Activated T-helper 17 cell treated with anti-CD3 and anti-CD28 coated beads, Interleukin-2, amount 50 U/mL, for 72 hours (primary cell): ENCODE results near the gene PRDM15. TPM values are rescaled to one million over a fixed set of nuclear protein-coding genes. Genes with fewer than 3 reads are reported as not detected.

ENCODE experiments used
- ATAC-seq: fragments of 150-1000 bp; cut with Tn5 transposase; replicated peaks from 2 replicates; pipeline ENCODE4 v1.10.0; 2021; ENCODE audit warnings: mild to moderate bottlenecking, moderate library complexity
- H3K27ac Mint-ChIP-seq: one replicate; pipeline ENCODE4 v1.8.0; 2022; ENCODE audit warnings: mixed read lengths
- H3K27me3 Mint-ChIP-seq: one replicate; pipeline ENCODE4 v1.8.0; 2022; ENCODE audit warnings: mixed read lengths
- H3K36me3 Mint-ChIP-seq: one replicate; pipeline ENCODE4 v1.8.0; 2022; ENCODE audit warnings: low read depth, mild to moderate bottlenecking, mixed read lengths
- H3K4me1 Mint-ChIP-seq: one replicate; pipeline ENCODE4 v1.8.0; 2022; ENCODE audit warnings: mixed read lengths
- H3K4me3 Mint-ChIP-seq: one replicate; pipeline ENCODE4 v1.8.0; 2022; ENCODE audit warnings: mild to moderate bottlenecking, mixed read lengths
- H3K9me3 Mint-ChIP-seq: one replicate; pipeline ENCODE4 v1.8.0; 2022; ENCODE audit warnings: mixed read lengths
- total RNA-seq, 2 donors: library from RNA; stranded (reverse); gene quantifications; one replicate each; pipeline ENCODE4 v1.2.3, GENCODE V29; 2022

Gene PRDM15
- total RNA-seq, 2 donors from 2014 or later = 17.1 to 17.6 TPM

GRCh38 chr21:41827951-41828883 is 50.9 kb downstream of the PRDM15 start:
- no peaks in the 10 kb centered on the region for H3K27me3 Mint-ChIP-seq
- H3K4me1 Mint-ChIP-seq = no peaks in the 10 kb centered on the region
- no peaks in the 10 kb centered on the region for H3K9me3 Mint-ChIP-seq
- no peak for ATAC-seq
- no peak overlapping the region for H3K4me3 Mint-ChIP-seq
- H3K36me3 Mint-ChIP-seq = peaks cover 33% of the 10 kb centered on the region
- H3K27ac Mint-ChIP-seq = no peak overlapping the region

- Mint-ChIP-seq H3K27ac (no peak overlapping the region), H3K27me3 (no peaks in the 10 kb centered on the region), H3K36me3 (peaks cover 48% of the 10 kb centered on the region), H3K9me3 (no peaks in the 10 kb centered on the region), H3K4me1 (no peaks in the 10 kb centered on the region), H3K4me3 (no peak overlapping the region)
- ATAC-seq = no peak
These were observed 53.3 kb downstream of the PRDM15 start for GRCh38 chr21:41825881-41826280.

- H3K4me1 Mint-ChIP-seq = no peaks in the 10 kb centered on the region
- H3K4me3 Mint-ChIP-seq = no peak overlapping the region
- H3K27me3 Mint-ChIP-seq = no peaks in the 10 kb centered on the region
- peaks cover 51% of the 10 kb centered on the region for H3K36me3 Mint-ChIP-seq
- ATAC-seq = no peak
- H3K27ac Mint-ChIP-seq = no peak overlapping the region
- H3K9me3 Mint-ChIP-seq = no peaks in the 10 kb centered on the region
These were observed 53.9 kb downstream of the PRDM15 start for GRCh38 chr21:41825216-41825615.

GRCh38 chr21:41824466-41825207 is 54.5 kb downstream of the PRDM15 start:
- Mint-ChIP-seq H3K36me3 (peaks cover 57% of the 10 kb centered on the region), H3K27ac (no peak overlapping the region), H3K27me3 (no peaks in the 10 kb centered on the region), H3K4me1 (no peaks in the 10 kb centered on the region), H3K4me3 (no peak overlapping the region), H3K9me3 (no peaks in the 10 kb centered on the region)
- ATAC-seq = no peak

- no peak overlapping the region for H3K27ac Mint-ChIP-seq
- no peaks in the 10 kb centered on the region for H3K9me3 Mint-ChIP-seq
- no peak overlapping the region for H3K4me3 Mint-ChIP-seq
- peaks cover 64% of the 10 kb centered on the region for H3K36me3 Mint-ChIP-seq
- no peak for ATAC-seq
- no peaks in the 10 kb centered on the region for H3K27me3 Mint-ChIP-seq
- H3K4me1 Mint-ChIP-seq = no peaks in the 10 kb centered on the region
These were observed 55.2 kb downstream of the PRDM15 start for GRCh38 chr21:41823906-41824305.

GRCh38 chr21:41823166-41823565 is 56.0 kb downstream of the PRDM15 start:
- Mint-ChIP-seq H3K36me3 (peaks cover 66% of the 10 kb centered on the region), H3K4me3 (no peak overlapping the region), H3K4me1 (no peaks in the 10 kb centered on the region), H3K9me3 (no peaks in the 10 kb centered on the region), H3K27me3 (no peaks in the 10 kb centered on the region), H3K27ac (no peak overlapping the region)
- no peak for ATAC-seq

GRCh38 chr21:41821756-41822431 is 57.2 kb downstream of the PRDM15 start:
- H3K36me3 Mint-ChIP-seq = peaks cover 72% of the 10 kb centered on the region
- H3K4me1 Mint-ChIP-seq = no peaks in the 10 kb centered on the region
- H3K27ac Mint-ChIP-seq = peak overlapping the region; percentile 59
- H3K4me3 Mint-ChIP-seq = no peak overlapping the region
- ATAC-seq = no peak
- no peaks in the 10 kb centered on the region for H3K27me3 Mint-ChIP-seq
- no peaks in the 10 kb centered on the region for H3K9me3 Mint-ChIP-seq

- peaks cover 71% of the 10 kb centered on the region for H3K36me3 Mint-ChIP-seq
- no peaks in the 10 kb centered on the region for H3K27me3 Mint-ChIP-seq
- no peaks in the 10 kb centered on the region for H3K4me1 Mint-ChIP-seq
- H3K4me3 Mint-ChIP-seq = no peak overlapping the region
- ATAC-seq = no peak
- no peak overlapping the region for H3K27ac Mint-ChIP-seq
- no peaks in the 10 kb centered on the region for H3K9me3 Mint-ChIP-seq
These were observed 57.9 kb downstream of the PRDM15 start for GRCh38 chr21:41821081-41821755.

GRCh38 chr21:41820384-41821080 is 58.6 kb downstream of the PRDM15 start:
- no peaks in the 10 kb centered on the region for H3K27me3 Mint-ChIP-seq
- peaks cover 68% of the 10 kb centered on the region for H3K36me3 Mint-ChIP-seq
- no peak overlapping the region for H3K4me3 Mint-ChIP-seq
- no peak overlapping the region for H3K27ac Mint-ChIP-seq
- H3K9me3 Mint-ChIP-seq = no peaks in the 10 kb centered on the region
- no peak for ATAC-seq
- H3K4me1 Mint-ChIP-seq = no peaks in the 10 kb centered on the region

- Mint-ChIP-seq H3K4me1 (no peaks in the 10 kb centered on the region), H3K9me3 (no peaks in the 10 kb centered on the region), H3K4me3 (no peak overlapping the region), H3K36me3 (peaks cover 71% of the 10 kb centered on the region), H3K27ac (no peak overlapping the region), H3K27me3 (no peaks in the 10 kb centered on the region)
- no peak for ATAC-seq
These were observed 59.3 kb downstream of the PRDM15 start for GRCh38 chr21:41819856-41820281.

- H3K27me3 Mint-ChIP-seq = no peaks in the 10 kb centered on the region
- H3K4me1 Mint-ChIP-seq = no peaks in the 10 kb centered on the region
- no peaks in the 10 kb centered on the region for H3K9me3 Mint-ChIP-seq
- peaks cover 71% of the 10 kb centered on the region for H3K36me3 Mint-ChIP-seq
- H3K4me3 Mint-ChIP-seq = no peak overlapping the region
- H3K27ac Mint-ChIP-seq = no peak overlapping the region
- no peak for ATAC-seq
These were observed 59.8 kb downstream of the PRDM15 start for GRCh38 chr21:41819236-41819855.

GRCh38 chr21:41817877-41818855 is 61.0 kb downstream of the PRDM15 start:
- no peak for ATAC-seq
- no peaks in the 10 kb centered on the region for H3K9me3 Mint-ChIP-seq
- no peaks in the 10 kb centered on the region for H3K4me1 Mint-ChIP-seq
- H3K4me3 Mint-ChIP-seq = no peak overlapping the region
- no peaks in the 10 kb centered on the region for H3K27me3 Mint-ChIP-seq
- H3K36me3 Mint-ChIP-seq = peaks cover 62% of the 10 kb centered on the region
- H3K27ac Mint-ChIP-seq = no peak overlapping the region
